Body of pancreas (tissue), 4 donors: ENCODE results near the gene ANKS1A. TPM values are rescaled to one million over a fixed set of nuclear protein-coding genes. Genes with fewer than 3 reads are reported as not detected.

Experiments used
- ATAC-seq: fragments of 150-250 bp; one replicate; pipeline ENCODE4 v1.9.1; 2016
- DNase-seq, 4 donors: peaks; one replicate each; pipeline ENCODE4 v3.0.0-alpha.2; 2019
- H3K27ac ChIP-seq, 4 donors: fragments of 200-600 bp; sonication (generic); 1 replicate in 3 of 4; 2 replicates in 1 of 4; pipeline versions ENCODE4 v1.5.1 to v1.6.1; 2016 to 2019; ENCODE audit warnings: mild to moderate bottlenecking in 1 of 4, mixed read lengths in 1 of 4, moderate library complexity in 1 of 4
- H3K27me3 ChIP-seq, 2 donors: fragments of 200-600 bp; sonication (generic); one replicate each; pipeline ENCODE4 v1.6.0; 2016; ENCODE audit warnings: mild to moderate bottlenecking in 1 of 2
- H3K36me3 ChIP-seq, 2 donors: fragments of 200-600 bp; sonication (generic); replicated peaks in 1 of 2; 2 replicates each; pipeline ENCODE4 v1.5.1; 2016; ENCODE audit warnings: low read depth in 2 of 2; ENCODE audit not compliant: insufficient read depth in 1 of 2
- H3K4me1 ChIP-seq: fragments of 200-600 bp; sonication (generic); one replicate; pipeline ENCODE4 v1.6.0; 2016
- H3K4me3 ChIP-seq, 2 donors: fragments of 200-600 bp; sonication (generic); 1 replicate in 1 of 2; 2 replicates in 1 of 2; pipeline ENCODE4 v1.5.1; 2016 to 2019
- H3K9me3 ChIP-seq, 3 donors: fragments of 200-600 bp; sonication (generic); 1 replicate in 2 of 3; 2 replicates in 1 of 3; pipeline ENCODE4 v1.5.1; 2016
- CTCF ChIP-seq, 7 experiments: fragments of 450-650 bp in 4 of 7; fragments of 200-600 bp in 3 of 7; sonication (generic) in 3 of 7; IDR thresholded peaks; one replicate each; pipeline ENCODE4 v1.5.1; 2016 to 2019; ENCODE audit warnings: antibody characterized with exemption in 7 of 7
- POLR2A ChIP-seq, 3 donors: fragments of 450-650 bp; IDR thresholded peaks; one replicate each; pipeline ENCODE4 v1.6.1; 2016; ENCODE audit warnings: antibody characterized with exemption in 3 of 3, mild to moderate bottlenecking in 2 of 3
- WGBS, 2 donors: methylation state at CpG; one replicate each; pipeline ENCODE4 v1.1.5; 2017; 5-methylcytosine and 5-hydroxymethylcytosine counted together
- intact Hi-C: fragments of 100-400 bp; cut with DNase I; formaldehyde crosslinking; loops from one replicate; pipeline ENCODE4 v1.15.1; 2023
- total RNA-seq, 2 donors: library from RNA; depleted of rRNA; stranded (reverse); fragments of >200 nt; gene quantifications; one replicate each; pipeline ENCODE4 v1.1.0, GENCODE V29; 2016

ANKS1A gene
- total RNA-seq, 2 donors from 2014 or later, result 14.3 to 17.1 TPM

GRCh38 chr6:35069262-35069661 lies 180.2 kb downstream of the ANKS1A start:
- no peak for TF ChIP-seq POLR2A (IDR thresholded peaks at IDR 0.05)
- no peak for TF ChIP-seq CTCF (IDR thresholded peaks at IDR 0.05)
- no peaks in the 10 kb centered on the region for H3K9me3 ChIP-seq
- WGBS, 2 donors, result 93 to 96% methylated on average over 2 of the region's 2 CpGs
- no peaks in the 10 kb centered on the region for H3K27me3 ChIP-seq
- H3K36me3 ChIP-seq, result no peaks in the 10 kb centered on the region
- DNase-seq (no peak), ATAC-seq (no peak)
- no peak overlapping the region for H3K4me3 ChIP-seq
- H3K4me1 ChIP-seq, result no peaks in the 10 kb centered on the region
- intact Hi-C loops, result no loop called here
- H3K27ac ChIP-seq, result no peak overlapping the region

- Histone ChIP-seq H3K9me3 (no peaks in the 10 kb centered on the region), H3K4me3 (no peak overlapping the region), H3K27me3 (no peaks in the 10 kb centered on the region), H3K27ac (no peak overlapping the region), H3K4me1 (no peaks in the 10 kb centered on the region), H3K36me3 (no peaks in the 10 kb centered on the region)
- no peak for ATAC-seq
- intact Hi-C loops, result no loop called here
- no peak for DNase-seq
- 91 to 98% methylated on average over 2 of the region's 2 CpGs for WGBS, 2 donors
- TF ChIP-seq CTCF (IDR thresholded peaks at IDR 0.05), result no peak
- no peak for TF ChIP-seq POLR2A (IDR thresholded peaks at IDR 0.05)
Measured at GRCh38 chr6:35070111-35070510, 181.1 kb downstream of the ANKS1A start.

GRCh38 chr6:35071347-35071994 lies 182.4 kb downstream of the ANKS1A start:
- intact Hi-C loops, result no loop called here
- Histone ChIP-seq H3K9me3 (no peaks in the 10 kb centered on the region), H3K27me3 (no peaks in the 10 kb centered on the region), H3K4me1 (no peaks in the 10 kb centered on the region), H3K27ac (no peak overlapping the region), H3K36me3 (no peaks in the 10 kb centered on the region), H3K4me3 (no peak overlapping the region)
- ATAC-seq (peak; percentile 16), DNase-seq (no peak)
- no peak for TF ChIP-seq CTCF (IDR thresholded peaks at IDR 0.05)
- WGBS, 2 donors, result 59 to 75% methylated on average over 12 of the region's 12 CpGs

- no peak for TF ChIP-seq POLR2A (IDR thresholded peaks at IDR 0.05)
- TF ChIP-seq CTCF (IDR thresholded peaks at IDR 0.05), result no peak
- no peak overlapping the region for H3K4me3 ChIP-seq
- 76 to 79% methylated on average over 11 to 15 of the region's 15 CpGs for WGBS, 2 donors
- H3K9me3 ChIP-seq, result no peaks in the 10 kb centered on the region
- no peaks in the 10 kb centered on the region for H3K36me3 ChIP-seq
- H3K27ac ChIP-seq, result no peak overlapping the region
- DNase-seq (peak in 1 of 4 donors; percentile 27), ATAC-seq (no peak)
- intact Hi-C loops, result no loop called here
- no peaks in the 10 kb centered on the region for H3K4me1 ChIP-seq
- no peaks in the 10 kb centered on the region for H3K27me3 ChIP-seq
Measured at GRCh38 chr6:35072051-35072697, 183.1 kb downstream of the ANKS1A start.

- Histone ChIP-seq H3K27me3 (no peaks in the 10 kb centered on the region), H3K4me3 (no peak overlapping the region), H3K4me1 (no peaks in the 10 kb centered on the region), H3K27ac (no peak overlapping the region), H3K36me3 (no peaks in the 10 kb centered on the region), H3K9me3 (no peaks in the 10 kb centered on the region)
- no peak for ATAC-seq
- intact Hi-C loops, result no loop called here
- WGBS, 2 donors, result 93 to 96% methylated on average over 8 to 9 of the region's 9 CpGs
- DNase-seq, result no peak
- TF ChIP-seq CTCF (IDR thresholded peaks at IDR 0.05), result no peak
- TF ChIP-seq POLR2A (IDR thresholded peaks at IDR 0.05), result no peak
Measured at GRCh38 chr6:35072698-35073055, 183.6 kb downstream of the ANKS1A start.
